AG04449 (cell line): Measurements from ENCODE around the gene OR2M3.

Experiments
- CTCF ChIA-PET: fragments of 350-600 bp; formaldehyde crosslinking; extraction: SDS; loops from one replicate; lab custom pipeline; 2021; ENCODE audit warnings: antibody characterized with exemption; lab: Yijun Ruan, JAX
- POLR2A ChIA-PET: fragments of 400-600, 350-600 bp; formaldehyde crosslinking; extraction: SDS; loops from one replicate; lab custom pipeline; 2020; ENCODE audit warnings: antibody characterized with exemption, inconsistent platforms; lab: Yijun Ruan, JAX
- DNase-seq: peaks from one replicate; pipeline ENCODE4 v3.0.0-alpha.2; 2010; ENCODE audit warnings: low read depth, low spot score
- H3K4me3 ChIP-seq: 2 replicates; pipeline ENCODE4 v1.5.1; 2011; ENCODE audit warnings: low read depth, mild to moderate bottlenecking, control low read depth, low read length
- TF ChIP-seq, protein P1 (sequence below): IDR thresholded peaks from one replicate; pipeline ENCODE4 v1.5.1; 2011; ENCODE audit warnings: mild to moderate bottlenecking, moderate library complexity, low read length, control low read depth, inconsistent platforms; ENCODE audit not compliant: insufficient read depth; ENCODE audit errors: missing control alignments

The OR2M3 gene, protein sequence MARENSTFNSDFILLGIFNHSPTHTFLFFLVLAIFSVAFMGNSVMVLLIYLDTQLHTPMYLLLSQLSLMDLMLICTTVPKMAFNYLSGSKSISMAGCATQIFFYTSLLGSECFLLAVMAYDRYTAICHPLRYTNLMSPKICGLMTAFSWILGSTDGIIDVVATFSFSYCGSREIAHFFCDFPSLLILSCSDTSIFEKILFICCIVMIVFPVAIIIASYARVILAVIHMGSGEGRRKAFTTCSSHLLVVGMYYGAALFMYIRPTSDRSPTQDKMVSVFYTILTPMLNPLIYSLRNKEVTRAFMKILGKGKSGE

DNA sequence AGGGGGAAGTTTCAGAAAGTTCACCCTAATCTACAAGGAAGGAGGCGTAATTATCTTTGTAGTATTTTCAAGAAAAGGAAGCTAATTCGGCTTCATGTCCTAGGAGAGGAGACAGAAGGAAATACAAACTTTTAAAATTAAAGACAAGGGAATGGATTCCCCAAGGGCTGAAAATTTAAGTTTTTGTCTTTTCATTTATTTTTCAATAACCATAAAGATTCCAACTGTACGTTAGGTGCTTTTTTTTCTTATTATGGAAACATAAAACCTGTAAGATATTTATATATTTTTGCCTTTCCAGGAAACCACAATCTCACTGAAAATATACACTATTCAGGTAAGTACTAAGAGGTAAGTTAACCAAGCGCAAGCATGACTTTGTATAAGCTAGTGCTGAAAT lies at the start of gene OR2M3:
TSS of gene OR2M3 (plus strand) at position 301 of the 400 bp plus-strand sequence. CDS start 5,803 bp downstream, outside the sequence.
- DNase-seq, result no peak
- POLR2A ChIA-PET, result no interaction called here
- CTCF ChIA-PET, result no interaction called here
- no peak within 1 kb of the TSS for H3K4me3 ChIP-seq
- TF ChIP-seq, protein P1, sequence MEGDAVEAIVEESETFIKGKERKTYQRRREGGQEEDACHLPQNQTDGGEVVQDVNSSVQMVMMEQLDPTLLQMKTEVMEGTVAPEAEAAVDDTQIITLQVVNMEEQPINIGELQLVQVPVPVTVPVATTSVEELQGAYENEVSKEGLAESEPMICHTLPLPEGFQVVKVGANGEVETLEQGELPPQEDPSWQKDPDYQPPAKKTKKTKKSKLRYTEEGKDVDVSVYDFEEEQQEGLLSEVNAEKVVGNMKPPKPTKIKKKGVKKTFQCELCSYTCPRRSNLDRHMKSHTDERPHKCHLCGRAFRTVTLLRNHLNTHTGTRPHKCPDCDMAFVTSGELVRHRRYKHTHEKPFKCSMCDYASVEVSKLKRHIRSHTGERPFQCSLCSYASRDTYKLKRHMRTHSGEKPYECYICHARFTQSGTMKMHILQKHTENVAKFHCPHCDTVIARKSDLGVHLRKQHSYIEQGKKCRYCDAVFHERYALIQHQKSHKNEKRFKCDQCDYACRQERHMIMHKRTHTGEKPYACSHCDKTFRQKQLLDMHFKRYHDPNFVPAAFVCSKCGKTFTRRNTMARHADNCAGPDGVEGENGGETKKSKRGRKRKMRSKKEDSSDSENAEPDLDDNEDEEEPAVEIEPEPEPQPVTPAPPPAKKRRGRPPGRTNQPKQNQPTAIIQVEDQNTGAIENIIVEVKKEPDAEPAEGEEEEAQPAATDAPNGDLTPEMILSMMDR, result no peak

DNA sequence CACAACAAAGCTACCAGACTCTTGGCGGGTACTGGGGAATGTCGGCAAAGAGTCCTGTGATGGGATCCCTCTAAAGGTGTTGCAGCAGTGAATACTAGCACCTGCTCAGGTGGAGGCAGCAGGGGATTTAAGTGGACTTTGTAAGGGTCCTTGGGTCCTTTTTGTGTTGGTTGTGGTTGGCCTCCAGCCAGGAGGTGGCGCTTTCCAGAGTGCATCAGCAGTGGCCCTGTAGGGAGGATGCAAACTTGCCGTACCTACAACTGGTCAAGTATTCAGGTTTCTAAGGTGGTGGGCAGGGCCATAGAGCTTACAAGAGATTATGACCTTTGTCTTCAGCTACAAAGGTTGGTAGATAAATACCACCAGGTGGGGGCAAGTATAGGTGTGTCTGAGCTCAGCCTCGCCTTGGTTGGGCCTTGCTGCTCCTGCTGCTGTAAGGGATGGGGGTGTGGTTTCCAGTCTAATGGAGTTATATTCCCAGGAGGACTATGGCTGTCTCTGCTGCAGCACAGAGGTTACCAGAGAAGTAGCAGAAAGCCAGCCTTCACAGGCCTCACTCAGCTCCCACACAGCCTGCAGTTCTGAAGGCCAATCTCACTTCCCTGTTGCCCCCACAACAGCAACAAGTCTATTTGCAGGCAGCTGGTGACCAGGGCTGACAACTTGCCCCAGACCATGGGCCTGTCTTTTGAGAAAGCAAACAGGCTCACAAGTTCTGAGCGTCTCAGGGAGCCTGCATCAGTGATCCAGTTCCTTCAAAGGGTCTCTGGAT lies 44.8 kb upstream of the OR2M3 start:
- ChIA-PET CTCF (no interaction called here), POLR2A (no interaction called here)
- TF ChIP-seq, protein P1, result no peak
- no peak for DNase-seq
- H3K4me3 ChIP-seq, result no peak overlapping the region

DNA sequence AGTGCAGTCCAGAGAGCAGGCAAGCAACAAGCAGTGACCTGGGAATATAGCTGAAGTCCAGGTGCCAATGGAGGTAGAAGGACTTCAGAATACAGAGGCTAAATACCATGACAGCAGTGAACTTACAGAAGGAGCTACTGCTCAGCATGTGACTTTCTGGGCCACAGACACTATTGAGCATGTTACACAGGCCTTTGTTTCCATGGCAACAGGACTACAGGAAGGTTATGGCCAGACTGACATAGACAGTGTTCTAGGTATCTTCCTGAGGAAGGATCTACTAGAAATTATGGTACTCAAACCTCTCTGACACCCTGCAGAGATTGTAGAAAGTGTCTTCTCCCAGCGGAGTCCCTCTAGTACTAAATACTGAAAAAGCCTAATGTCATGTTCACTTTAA lies 41.1 kb upstream of the OR2M3 start:
- POLR2A ChIA-PET, result no interaction called here
- DNase-seq, result no peak
- H3K4me3 ChIP-seq, result no peak overlapping the region
- CTCF ChIA-PET, result no interaction called here
- TF ChIP-seq, protein P1, result no peak

DNA sequence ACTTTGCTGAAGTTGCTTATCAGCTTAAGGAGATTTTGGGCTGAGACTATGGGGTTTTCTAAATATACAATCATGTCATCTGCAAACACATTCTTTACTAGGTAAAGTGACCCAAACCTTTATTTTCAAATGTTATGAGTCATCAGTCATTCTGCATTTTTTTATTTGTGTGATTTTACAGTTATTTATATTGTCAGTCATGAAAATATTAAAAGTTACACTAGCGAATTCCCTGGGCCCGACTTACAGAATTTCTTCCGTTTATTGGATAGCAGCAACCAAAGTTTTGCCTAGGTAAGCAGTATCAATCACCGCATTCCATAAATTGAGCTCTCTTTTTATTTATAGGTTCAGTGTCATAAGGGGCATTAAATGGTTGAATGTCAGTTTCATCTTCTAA lies 38.3 kb upstream of the OR2M3 start:
- POLR2A ChIA-PET, result no interaction called here

DNA sequence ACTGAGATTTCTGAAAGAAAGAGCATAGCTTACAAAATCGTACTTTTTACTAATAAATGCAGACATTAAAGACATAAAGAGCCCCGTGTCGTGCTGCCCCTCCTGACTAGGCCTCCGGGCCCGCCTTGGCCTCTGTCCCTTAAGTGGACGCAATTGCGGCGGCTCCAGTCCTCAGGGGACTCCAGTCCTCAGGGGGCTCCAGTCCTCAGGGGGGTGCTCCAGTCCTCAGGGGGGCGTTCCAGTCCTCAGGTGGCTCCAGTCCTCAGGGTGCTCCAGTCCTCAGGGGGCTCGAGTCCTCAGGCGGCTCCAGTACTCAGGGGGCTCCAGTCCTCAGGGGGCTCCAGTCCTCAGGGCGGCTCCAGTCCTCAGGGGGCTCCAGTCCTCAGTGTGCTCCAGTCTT lies 33.0 kb upstream of the OR2M3 start:
- ChIA-PET CTCF (no interaction called here), POLR2A (no interaction called here)
- no peak for DNase-seq
- TF ChIP-seq, protein P1, result no peak
- H3K4me3 ChIP-seq, result no peak overlapping the region

More for the DNA sequence above, 38.3 kb upstream of the OR2M3 start:
- CTCF ChIA-PET, result no interaction called here
- TF ChIP-seq, protein P1, result no peak
- DNase-seq, result no peak
- no peak overlapping the region for H3K4me3 ChIP-seq

DNA sequence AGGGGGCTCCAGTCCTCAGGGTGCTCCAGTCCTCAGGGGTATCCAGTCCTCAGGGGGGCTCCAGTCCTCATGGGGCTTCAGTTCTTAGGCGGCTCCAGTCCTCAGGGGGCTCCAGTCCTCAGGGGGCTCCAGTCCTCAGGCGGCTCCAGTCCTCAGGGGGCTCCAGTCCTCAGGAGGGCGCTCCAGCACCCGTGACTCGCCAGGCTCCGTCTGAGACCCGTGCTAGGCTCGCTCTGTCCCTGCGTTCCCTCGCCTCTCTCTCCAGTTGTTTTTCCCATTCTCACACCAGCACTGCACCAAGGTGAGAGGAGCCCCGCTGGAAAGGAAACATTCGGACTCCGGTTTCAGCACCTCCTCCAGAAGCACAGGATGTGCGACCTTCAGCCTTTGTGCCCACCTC lies 31.9 kb upstream of the OR2M3 start:
- no peak for DNase-seq
- TF ChIP-seq, protein P1, result no peak
- ChIA-PET POLR2A (no interaction called here), CTCF (no interaction called here)
- H3K4me3 ChIP-seq, result no peak overlapping the region
